IMR-90 (cell line): Measurements from ENCODE around the gene TMEM127. TPM values are rescaled to one million over a fixed set of nuclear protein-coding genes. Genes with fewer than 3 reads are reported as not detected.
"Not testable (repeated sequence)": the region's sequence is repeated elsewhere in the genome, so short reads cannot be mapped to it uniquely, and the experiment has no call there.

Experiments
- ATAC-seq: fragments of 200-7000 bp; cut with Tn5 transposase; 2 replicates; pipeline ENCODE4 v1.9.1; 2020; ENCODE audit warnings: low read depth, mild to moderate bottlenecking, moderate library complexity
- BruUV-seq: library from RNA; stranded (reverse); fragments of 400-500 nt; replicated peaks from 2 replicates; lab custom pipeline; 2021; lab: Mats Ljungman, UMichigan
- CTCF ChIA-PET: fragments of 300-600 bp; formaldehyde crosslinking; extraction: SDS; loops from one replicate; lab custom pipeline; 2021; ENCODE audit warnings: antibody characterized with exemption; lab: Yijun Ruan, JAX
- POLR2A ChIA-PET: fragments of 300-600 bp; sonication (Branson Sonifier 250); formaldehyde crosslinking; loops from one replicate; lab custom pipeline; 2022; ENCODE audit warnings: antibody characterized with exemption; ENCODE audit not compliant: unreplicated experiment; lab: Charles Lee
- DNase-seq: peaks from one replicate; pipeline ENCODE4 v3.0.0; 2013
- H2AFZ ChIP-seq: replicated peaks from 2 replicates; pipeline ENCODE3; 2013; ENCODE audit warnings: low read length, mild to moderate bottlenecking; ENCODE audit not compliant: poor library complexity
- H2AK5ac ChIP-seq: 2 replicates; pipeline ENCODE4 v1.6.1; 2013; ENCODE audit warnings: low read depth, low read length, inconsistent platforms
- H2AK9ac ChIP-seq: replicated peaks from 2 replicates; pipeline ENCODE3; 2013; ENCODE audit warnings: mild to moderate bottlenecking, low read depth, low read length, moderate library complexity; ENCODE audit not compliant: poor library complexity
- H2BK120ac ChIP-seq: 2 replicates; pipeline ENCODE4 v1.6.1; 2013; ENCODE audit warnings: low read depth, low read length, inconsistent platforms
- H2BK15ac ChIP-seq: 3 replicates; pipeline ENCODE4 v1.6.1; 2013; ENCODE audit warnings: low read depth, low read length, inconsistent platforms
- H2BK20ac ChIP-seq: 2 replicates; pipeline ENCODE4 v1.6.1; 2013; ENCODE audit warnings: low read depth, mild to moderate bottlenecking, inconsistent platforms, low read length, moderate library complexity
- H2BK5ac ChIP-seq: 2 replicates; pipeline ENCODE4 v1.6.1; 2013; ENCODE audit warnings: mild to moderate bottlenecking, low read depth, low read length, inconsistent platforms; ENCODE audit not compliant: poor library complexity, severe bottlenecking
- H3K14ac ChIP-seq: replicated peaks from 2 replicates; pipeline ENCODE4 v1.6.1; 2013; ENCODE audit warnings: low read depth, low read length, inconsistent platforms
- H3K18ac ChIP-seq: 2 replicates; pipeline ENCODE4 v1.6.1; 2013; ENCODE audit warnings: low read depth, low read length, control low read depth
- H3K23ac ChIP-seq: 2 replicates; pipeline ENCODE4 v1.6.1; 2013; ENCODE audit warnings: low read depth, low read length, inconsistent platforms
- H3K27ac ChIP-seq: 2 replicates; pipeline ENCODE4 v1.5.1; 2013; ENCODE audit warnings: mild to moderate bottlenecking, control low read depth, low read length; ENCODE audit not compliant: insufficient read depth
- H3K27me3 ChIP-seq: 2 replicates; pipeline ENCODE4 v1.6.1; 2013; ENCODE audit warnings: low read length; ENCODE audit not compliant: control insufficient read depth, insufficient read depth
- H3K36me3 ChIP-seq: 2 replicates; pipeline ENCODE4 v1.6.1; 2013; ENCODE audit warnings: low read length, mixed read lengths; ENCODE audit not compliant: control insufficient read depth, insufficient read depth
- H3K4ac ChIP-seq: 2 replicates; pipeline ENCODE4 v1.6.1; 2013; ENCODE audit warnings: low read depth, low read length, inconsistent platforms
- H3K4me1 ChIP-seq: 2 replicates; pipeline ENCODE4 v1.6.1; 2013; ENCODE audit warnings: low read length, mixed read lengths; ENCODE audit not compliant: control insufficient read depth, insufficient read depth
- H3K4me2 ChIP-seq: 2 replicates; pipeline ENCODE4 v1.6.1; 2013; ENCODE audit warnings: low read depth, mild to moderate bottlenecking, control low read depth, low read length, moderate library complexity
- H3K4me3 ChIP-seq: 2 replicates; pipeline ENCODE4 v1.5.1; 2013; ENCODE audit warnings: low read depth, mild to moderate bottlenecking, control low read depth, low read length, moderate library complexity; ENCODE audit not compliant: insufficient read depth
- H3K56ac ChIP-seq: 2 replicates; pipeline ENCODE4 v1.6.1; 2013; ENCODE audit warnings: low read length, inconsistent platforms; ENCODE audit not compliant: insufficient read depth; ENCODE audit errors: extremely low read depth
- H3K79me1 ChIP-seq, 2 experiments: 2 replicates each; pipeline ENCODE4 v1.6.1; 2013; ENCODE audit warnings: low read length in 2 of 2, inconsistent platforms in 1 of 2, low read depth in 1 of 2
- H3K9ac ChIP-seq: 2 replicates; pipeline ENCODE4 v1.6.1; 2013; ENCODE audit warnings: low read depth, low read length, control low read depth
- H3K9me1 ChIP-seq: 2 replicates; pipeline ENCODE4 v1.6.1; 2013; ENCODE audit warnings: low read length, inconsistent platforms; ENCODE audit not compliant: insufficient read depth
- H3K9me3 ChIP-seq: 2 replicates; pipeline ENCODE4 v1.6.1; 2013; ENCODE audit warnings: low read length; ENCODE audit not compliant: control insufficient read depth, insufficient read depth
- H4K20me1 ChIP-seq: 2 replicates; pipeline ENCODE4 v1.6.1; 2013; ENCODE audit warnings: low read length, inconsistent platforms; ENCODE audit not compliant: insufficient read depth
- H4K5ac ChIP-seq: 2 replicates; pipeline ENCODE4 v1.6.1; 2013; ENCODE audit warnings: mild to moderate bottlenecking, low read depth, low read length, control low read depth
- H4K8ac ChIP-seq, 2 experiments: 2 replicates each; pipeline ENCODE4 v1.6.1; 2013; ENCODE audit warnings: low read depth in 2 of 2, low read length in 2 of 2, control low read depth in 1 of 2, inconsistent platforms in 1 of 2
- H4K91ac ChIP-seq: 2 replicates; pipeline ENCODE4 v1.6.1; 2013; ENCODE audit warnings: low read depth, low read length, inconsistent platforms; ENCODE audit not compliant: insufficient read depth
- CEBPB ChIP-seq: IDR thresholded peaks from 2 replicates; pipeline ENCODE4 v1.6.1; 2012; ENCODE audit warnings: low read depth, low read length, improper control_type of control experiment
- WGBS, 2 experiments: methylation state at CpG; one replicate each; pipeline versions ENCODE4 v1.1.5 to v1.1.7; 2013; ENCODE audit warnings: missing lambda C conversion rate in 2 of 2; ENCODE audit not compliant: insufficient read length in 1 of 2; ENCODE audit errors: extremely low coverage in 2 of 2; 5-methylcytosine and 5-hydroxymethylcytosine counted together
- dilution Hi-C: fragments of 300-500 bp; cut with HindIII; formaldehyde crosslinking; loops from one replicate; pipeline ENCODE4 v1.14.3; 2018; ENCODE audit warnings: low sequenced_read_pairs; ENCODE audit not compliant: unreplicated experiment
- in situ Hi-C: fragments of 300-500 bp; cut with MboI; formaldehyde crosslinking; loops from 3 replicates; pipeline ENCODE4 v1.14.3; 2019; ENCODE audit warnings: low sequenced_read_pairs, inconsistent platforms, mixed read lengths
- intact Hi-C: fragments of 100-400 bp; cut with micrococcal nuclease; formaldehyde crosslinking; loops from 2 replicates; pipeline ENCODE4 v1.10.0; 2022
- polyA plus RNA-seq, 3 experiments: library from polyadenylated mRNA; depleted of rRNA; stranded (reverse); fragments of >200 nt; gene quantifications; 2 replicates each; pipeline ENCODE4 v1.2.3, GENCODE V29; 2012; ENCODE audit warnings: low replicate concordance in 1 of 3
- total RNA-seq: library from RNA; depleted of rRNA; stranded (reverse); fragments of >200 nt; gene quantifications from 2 replicates; pipeline ENCODE4 v1.2.3, GENCODE V29; 2012

TMEM127 gene
- total and polyA plus RNA-seq, 2 of the 4 experiments (the other 2 are of a cell fraction): 35.7 to 47.6 TPM

GRCh38 chr2:96294271-96294670 is 28.5 kb upstream of the TMEM127 start:
- H3K4me2 ChIP-seq, H3K14ac ChIP-seq, H3K56ac ChIP-seq, H2BK20ac ChIP-seq, H2BK5ac ChIP-seq, dilution Hi-C loops, H3K27ac ChIP-seq, H3K9me3 ChIP-seq, H4K5ac ChIP-seq, DNase-seq, H4K91ac ChIP-seq, H3K27me3 ChIP-seq, intact Hi-C loops, ATAC-seq, in situ Hi-C loops, H3K18ac ChIP-seq, H3K79me1 ChIP-seq, H2AFZ ChIP-seq, H2BK15ac ChIP-seq, H2AK5ac ChIP-seq, H2BK120ac ChIP-seq, H4K8ac ChIP-seq, BruUV-seq, H3K4me3 ChIP-seq, H3K9me1 ChIP-seq, H2AK9ac ChIP-seq, H3K4me1 ChIP-seq, H3K9ac ChIP-seq, CTCF ChIA-PET, H4K20me1 ChIP-seq, H3K4ac ChIP-seq, H3K23ac ChIP-seq: not testable (repeated sequence)
- peaks cover 79% of the 10 kb centered on the region for H3K36me3 ChIP-seq
- POLR2A ChIA-PET: interaction anchor here (0.7 kb wide), 1 partner anchor 157 kb away, joined by 4 read pairs; no protein-coding TSS in a partner anchor
- 0 out of 2 replicates have a peak, but pooled peaks have one; percentile 4 for TF ChIP-seq CEBPB
- 88% methylated on average over 3 of the region's 8 CpGs; no CpG with 5 or more reads in 1 of the 2 experiments for WGBS, 2 experiments
